GM12891 (cell line): ENCODE results near the gene FARS2.

ENCODE experiments used
- PAX5 ChIP-seq: IDR thresholded peaks from 2 replicates; pipeline ENCODE4 v1.6.1; 2011; ENCODE audit warnings: low read length, moderate library complexity, mild to moderate bottlenecking; ENCODE audit not compliant: insufficient read depth, severe bottlenecking
- POLR2A ChIP-seq: IDR thresholded peaks from 2 replicates; pipeline ENCODE4 v1.6.1; 2011; ENCODE audit warnings: low read depth, low read length, control low read depth
- TAF1 ChIP-seq: IDR thresholded peaks from 2 replicates; pipeline ENCODE4 v1.6.1; 2011; ENCODE audit warnings: low read depth, low read length, control low read depth

- TF ChIP-seq POLR2A (no peak), TAF1 (no peak), PAX5 (no peak)
These were observed 553.6 kb downstream of the FARS2 start for GRCh38 chr6:5814901-5815300.
